PFSK-1 (cell line): ENCODE measurements around the gene TMEM184B.

Experiments
- FOXP2 ChIP-seq: optimal IDR thresholded peaks from 2 replicates; pipeline ENCODE3; 2011; ENCODE audit warnings: borderline replicate concordance, control low read depth, inconsistent platforms; ENCODE audit not compliant: insufficient read depth; ENCODE audit errors: extremely low read length, extremely low read depth
- POLR2AphosphoS5 ChIP-seq: IDR thresholded peaks from 2 replicates; pipeline ENCODE4 v1.6.1; 2012; ENCODE audit warnings: low read depth, mild to moderate bottlenecking, control low read depth, low read length, moderate library complexity
- SIN3A ChIP-seq: IDR thresholded peaks from 2 replicates; pipeline ENCODE4 v1.6.1; 2012; ENCODE audit warnings: mild to moderate bottlenecking, low read length, moderate library complexity, borderline replicate concordance; ENCODE audit not compliant: insufficient read depth
- TAF1 ChIP-seq: IDR thresholded peaks from 2 replicates; pipeline ENCODE4 v1.6.1; 2012; ENCODE audit warnings: low read length, control low read depth, borderline replicate concordance; ENCODE audit not compliant: insufficient read depth
- TF ChIP-seq, protein P1 (sequence below), 2 experiments: IDR thresholded peaks; 2 replicates each; pipeline versions ENCODE4 v1.6.1 to v1.8.0; 2011 to 2012; ENCODE audit warnings: low read depth in 2 of 2, low read length in 2 of 2, control low read depth in 1 of 2, inconsistent platforms in 1 of 2, mild to moderate bottlenecking in 1 of 2, moderate library complexity in 1 of 2; ENCODE audit not compliant: insufficient read depth in 1 of 2

The TMEM184B gene

GRCh38 chr22:38258895-38259294, 13.9 kb downstream of the TMEM184B start:
- TF ChIP-seq POLR2AphosphoS5 = no peak

GRCh38 chr22:38257650-38258250, 15.1 kb downstream of the TMEM184B start:
- TF ChIP-seq FOXP2 = no peak
- TF ChIP-seq SIN3A = no peak
- no peak for TF ChIP-seq POLR2AphosphoS5
- no peak for TF ChIP-seq TAF1
- TF ChIP-seq, protein P1, sequence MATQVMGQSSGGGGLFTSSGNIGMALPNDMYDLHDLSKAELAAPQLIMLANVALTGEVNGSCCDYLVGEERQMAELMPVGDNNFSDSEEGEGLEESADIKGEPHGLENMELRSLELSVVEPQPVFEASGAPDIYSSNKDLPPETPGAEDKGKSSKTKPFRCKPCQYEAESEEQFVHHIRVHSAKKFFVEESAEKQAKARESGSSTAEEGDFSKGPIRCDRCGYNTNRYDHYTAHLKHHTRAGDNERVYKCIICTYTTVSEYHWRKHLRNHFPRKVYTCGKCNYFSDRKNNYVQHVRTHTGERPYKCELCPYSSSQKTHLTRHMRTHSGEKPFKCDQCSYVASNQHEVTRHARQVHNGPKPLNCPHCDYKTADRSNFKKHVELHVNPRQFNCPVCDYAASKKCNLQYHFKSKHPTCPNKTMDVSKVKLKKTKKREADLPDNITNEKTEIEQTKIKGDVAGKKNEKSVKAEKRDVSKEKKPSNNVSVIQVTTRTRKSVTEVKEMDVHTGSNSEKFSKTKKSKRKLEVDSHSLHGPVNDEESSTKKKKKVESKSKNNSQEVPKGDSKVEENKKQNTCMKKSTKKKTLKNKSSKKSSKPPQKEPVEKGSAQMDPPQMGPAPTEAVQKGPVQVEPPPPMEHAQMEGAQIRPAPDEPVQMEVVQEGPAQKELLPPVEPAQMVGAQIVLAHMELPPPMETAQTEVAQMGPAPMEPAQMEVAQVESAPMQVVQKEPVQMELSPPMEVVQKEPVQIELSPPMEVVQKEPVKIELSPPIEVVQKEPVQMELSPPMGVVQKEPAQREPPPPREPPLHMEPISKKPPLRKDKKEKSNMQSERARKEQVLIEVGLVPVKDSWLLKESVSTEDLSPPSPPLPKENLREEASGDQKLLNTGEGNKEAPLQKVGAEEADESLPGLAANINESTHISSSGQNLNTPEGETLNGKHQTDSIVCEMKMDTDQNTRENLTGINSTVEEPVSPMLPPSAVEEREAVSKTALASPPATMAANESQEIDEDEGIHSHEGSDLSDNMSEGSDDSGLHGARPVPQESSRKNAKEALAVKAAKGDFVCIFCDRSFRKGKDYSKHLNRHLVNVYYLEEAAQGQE (IDR thresholded peaks at IDR 0.05; ENCODE audit: insufficient read depth in 1 of 2, low read depth in 2 of 2, low read length in 2 of 2) = no peak

DNA sequence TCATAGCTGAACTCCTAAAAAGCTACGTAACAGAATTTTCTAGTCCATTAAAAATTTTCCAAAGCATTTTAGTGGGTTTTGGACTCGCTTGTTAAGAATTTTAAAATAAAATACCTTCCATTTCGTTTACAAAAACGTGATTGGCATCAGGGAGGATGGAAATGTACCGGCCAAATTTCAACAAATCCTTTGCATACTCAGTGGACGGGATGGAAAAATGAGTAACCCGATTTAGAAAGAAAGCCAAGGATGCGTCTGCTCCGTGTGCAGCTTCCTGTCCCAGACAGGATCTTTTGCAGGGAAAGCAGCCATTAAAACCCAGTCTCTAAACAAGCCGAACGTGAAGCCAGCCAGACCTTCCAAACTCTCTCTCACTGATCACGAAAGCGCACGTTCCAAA, 15.6 kb downstream of the TMEM184B start:
- TF ChIP-seq, protein P1 (IDR thresholded peaks at IDR 0.05; ENCODE audit: insufficient read depth in 1 of 2, low read depth in 2 of 2, low read length in 2 of 2) = no peak
- TF ChIP-seq POLR2AphosphoS5 = no peak
- no peak for TF ChIP-seq SIN3A
- no peak for TF ChIP-seq FOXP2
- no peak for TF ChIP-seq TAF1

- TF ChIP-seq, protein P1 (IDR thresholded peaks at IDR 0.05; ENCODE audit: insufficient read depth in 1 of 2, low read depth in 2 of 2, low read length in 2 of 2) = no peak
- TF ChIP-seq TAF1 (no peak), SIN3A (no peak), POLR2AphosphoS5 (no peak), FOXP2 (no peak)
Observed at GRCh38 chr22:38255697-38256096, 17.1 kb downstream of the TMEM184B start.

- TF ChIP-seq TAF1 (no peak), SIN3A (no peak), POLR2AphosphoS5 (no peak)
- TF ChIP-seq, protein P1 (IDR thresholded peaks at IDR 0.05; ENCODE audit: insufficient read depth in 1 of 2, low read depth in 2 of 2, low read length in 2 of 2) = no peak
Observed at GRCh38 chr22:38251341-38251692, 21.5 kb downstream of the TMEM184B start.
